Nephron progenitor cell (in vitro differentiated cells): ENCODE measurements around the gene LINC01488.

Experiments
- DNase-seq: peaks from one replicate; pipeline ENCODE4 v3.0.0; 2021
- H3K27ac Mint-ChIP-seq: 2 replicates; pipeline ENCODE4 v1.8.0; 2021; ENCODE audit warnings: mild to moderate bottlenecking, moderate library complexity, mixed read lengths
- H3K27me3 Mint-ChIP-seq: 2 replicates; pipeline ENCODE4 v1.8.0; 2021; ENCODE audit warnings: mild to moderate bottlenecking, low read depth, mixed read lengths; ENCODE audit not compliant: poor library complexity
- H3K36me3 Mint-ChIP-seq: 2 replicates; pipeline ENCODE4 v1.8.0; 2021; ENCODE audit warnings: low read depth, mixed read lengths
- H3K4me1 Mint-ChIP-seq: 2 replicates; pipeline ENCODE4 v1.8.0; 2021; ENCODE audit warnings: mixed read lengths
- H3K4me3 Mint-ChIP-seq: 2 replicates; pipeline ENCODE4 v1.8.0; 2021; ENCODE audit warnings: mild to moderate bottlenecking, moderate library complexity, mixed read lengths
- H3K9me3 Mint-ChIP-seq: 2 replicates; pipeline ENCODE4 v1.8.0; 2021; ENCODE audit warnings: mild to moderate bottlenecking, moderate library complexity, mixed read lengths
- CTCF ChIP-seq: fragments of 200-600 bp; sonication (generic); IDR thresholded peaks from 2 replicates; pipeline ENCODE4 v1.5.0; 2021; ENCODE audit warnings: antibody characterized with exemption

The LINC01488 gene

GRCh38 chr11:69530278-69531070 lies 49.0 kb downstream of the LINC01488 start:
- H3K4me3 Mint-ChIP-seq, result no peak overlapping the region
- TF ChIP-seq CTCF, result no peak
- H3K27ac Mint-ChIP-seq, result no peak overlapping the region
- H3K27me3 Mint-ChIP-seq, result peaks cover 22% of the 10 kb centered on the region
- peaks cover 32% of the 10 kb centered on the region for H3K4me1 Mint-ChIP-seq
- no peaks in the 10 kb centered on the region for H3K36me3 Mint-ChIP-seq
- DNase-seq, result no peak
- H3K9me3 Mint-ChIP-seq, result no peaks in the 10 kb centered on the region

GRCh38 chr11:69531071-69531716 lies 49.7 kb downstream of the LINC01488 start:
- no peak overlapping the region for H3K4me3 Mint-ChIP-seq
- H3K4me1 Mint-ChIP-seq, result peaks cover 29% of the 10 kb centered on the region
- peaks cover 22% of the 10 kb centered on the region for H3K27me3 Mint-ChIP-seq
- H3K9me3 Mint-ChIP-seq, result no peaks in the 10 kb centered on the region
- no peak for DNase-seq
- H3K27ac Mint-ChIP-seq, result no peak overlapping the region
- TF ChIP-seq CTCF, result no peak
- H3K36me3 Mint-ChIP-seq, result no peaks in the 10 kb centered on the region

GRCh38 chr11:69531717-69532088 lies 50.2 kb downstream of the LINC01488 start:
- peaks cover 22% of the 10 kb centered on the region for H3K27me3 Mint-ChIP-seq
- H3K27ac Mint-ChIP-seq, result no peak overlapping the region

GRCh38 chr11:69533296-69534165 lies 52.1 kb downstream of the LINC01488 start:
- Mint-ChIP-seq H3K27me3 (peaks cover 22% of the 10 kb centered on the region), H3K4me1 (peaks cover 29% of the 10 kb centered on the region), H3K27ac (no peak overlapping the region), H3K9me3 (no peaks in the 10 kb centered on the region), H3K4me3 (no peak overlapping the region), H3K36me3 (no peaks in the 10 kb centered on the region)
- DNase-seq, result no peak
- no peak for TF ChIP-seq CTCF

More at GRCh38 chr11:69531717-69532088, 50.2 kb downstream of the LINC01488 start:
- H3K4me1 Mint-ChIP-seq, result peaks cover 29% of the 10 kb centered on the region
- no peak overlapping the region for H3K4me3 Mint-ChIP-seq
- H3K36me3 Mint-ChIP-seq, result no peaks in the 10 kb centered on the region
- no peak for DNase-seq
- H3K9me3 Mint-ChIP-seq, result no peaks in the 10 kb centered on the region
- TF ChIP-seq CTCF, result no peak

- no peak for DNase-seq
- H3K36me3 Mint-ChIP-seq, result no peaks in the 10 kb centered on the region
- no peaks in the 10 kb centered on the region for H3K9me3 Mint-ChIP-seq
- no peak overlapping the region for H3K4me3 Mint-ChIP-seq
- peaks cover 29% of the 10 kb centered on the region for H3K4me1 Mint-ChIP-seq
- H3K27me3 Mint-ChIP-seq, result peaks cover 22% of the 10 kb centered on the region
- no peak overlapping the region for H3K27ac Mint-ChIP-seq
- no peak for TF ChIP-seq CTCF
These were observed 52.7 kb downstream of the LINC01488 start for GRCh38 chr11:69534166-69534530.
